H1 (cell line): ENCODE data around the gene ARL5C. TPM values are rescaled to one million over a fixed set of nuclear protein-coding genes. Genes with fewer than 3 reads are reported as not detected.

Source experiments
- CTCF ChIA-PET: fragments of 300-600 bp; sonication (Branson Sonifier 250); formaldehyde crosslinking; loops from one replicate; lab custom pipeline; 2021; ENCODE audit not compliant: partially characterized antibody; lab: Charles Lee
- POLR2A ChIA-PET: fragments of 300-600 bp; sonication (Branson Sonifier 250); formaldehyde crosslinking; loops from one replicate; lab custom pipeline; 2021; ENCODE audit warnings: inconsistent platforms; ENCODE audit not compliant: partially characterized antibody; lab: Charles Lee
- DNase-seq, 2 experiments: peaks; one replicate each; pipeline versions ENCODE4 v3.0.0 to v3.0.0-alpha.2; 2010 to 2022; ENCODE audit warnings: low spot score in 2 of 2, low read depth in 1 of 2, mixed read lengths in 1 of 2
- FAIRE-seq: peaks from 2 replicates; lab custom pipeline; 2011; peaks lifted over from hg19 to GRCh38; lab: Jason Lieb, UNC
- H2AFZ ChIP-seq: 2 replicates; pipeline ENCODE4 v1.8.1; 2012; ENCODE audit warnings: low read length, inconsistent platforms
- H2AK5ac ChIP-seq: 2 replicates; pipeline ENCODE4 v1.6.1; 2013; ENCODE audit warnings: low read depth, low read length
- H2BK120ac ChIP-seq: replicated peaks from 2 replicates; pipeline ENCODE3; 2013; ENCODE audit warnings: low read depth, low read length, inconsistent platforms
- H2BK12ac ChIP-seq: 2 replicates; pipeline ENCODE4 v1.6.1; 2013; ENCODE audit warnings: low read depth, low read length
- H2BK15ac ChIP-seq: 2 replicates; pipeline ENCODE4 v1.6.1; 2013; ENCODE audit warnings: low read length
- H2BK20ac ChIP-seq: 2 replicates; pipeline ENCODE4 v1.6.1; 2013; ENCODE audit warnings: low read length
- H2BK5ac ChIP-seq: 2 replicates; pipeline ENCODE4 v1.6.1; 2013; ENCODE audit warnings: low read depth, low read length
- H3K14ac ChIP-seq: 2 replicates; pipeline ENCODE4 v1.6.1; 2013; ENCODE audit warnings: inconsistent platforms; ENCODE audit not compliant: insufficient read length
- H3K18ac ChIP-seq: 2 replicates; pipeline ENCODE4 v1.6.1; 2013; ENCODE audit warnings: low read length; ENCODE audit errors: extremely low read depth
- H3K23ac ChIP-seq: 2 replicates; pipeline ENCODE4 v1.6.1; 2013; ENCODE audit warnings: inconsistent platforms; ENCODE audit not compliant: insufficient read length
- H3K23me2 ChIP-seq: 2 replicates; pipeline ENCODE4 v1.6.1; 2013; ENCODE audit warnings: low read depth, low read length
- H3K27ac ChIP-seq: 2 replicates; pipeline ENCODE4 v1.6.1; 2011; ENCODE audit warnings: low read depth, low read length, inconsistent platforms
- H3K27me3 ChIP-seq, 4 experiments: replicated peaks in 1 of 4; 1 replicate in 1 of 4; 2 replicates in 3 of 4; pipeline versions ENCODE4 v1.6.1 to v1.8.1; 2011 to 2013; ENCODE audit warnings: low read length in 3 of 4, mild to moderate bottlenecking in 3 of 4, inconsistent platforms in 2 of 4, mixed read lengths in 2 of 4, moderate library complexity in 1 of 4; ENCODE audit not compliant: control insufficient read depth in 3 of 4, insufficient read depth in 3 of 4; ENCODE audit errors: extremely low read depth in 1 of 4
- H3K36me3 ChIP-seq, 4 experiments: 2 replicates each; pipeline versions ENCODE4 v1.6.1 to v1.8.1; 2011 to 2013; ENCODE audit warnings: mild to moderate bottlenecking in 4 of 4, low read length in 3 of 4, moderate library complexity in 2 of 4, control low read depth in 1 of 4, inconsistent platforms in 1 of 4; ENCODE audit not compliant: insufficient read depth in 4 of 4, control insufficient read depth in 2 of 4
- H3K4ac ChIP-seq: replicated peaks from 2 replicates; pipeline ENCODE3; 2013; ENCODE audit warnings: low read length, low read depth, mixed read lengths, inconsistent platforms; ENCODE audit not compliant: insufficient read length
- H3K4me1 ChIP-seq, 4 experiments: replicated peaks in 1 of 4; 1 replicate in 1 of 4; 2 replicates in 3 of 4; pipeline versions ENCODE4 v1.6.1 to v1.8.1; 2011 to 2013; ENCODE audit warnings: low read length in 3 of 4, inconsistent platforms in 2 of 4, mixed read lengths in 1 of 4; ENCODE audit not compliant: insufficient read depth in 4 of 4, control insufficient read depth in 3 of 4
- H3K4me2 ChIP-seq, 2 experiments: 2 replicates each; pipeline versions ENCODE4 v1.6.1 to v1.8.1; 2011 to 2013; ENCODE audit warnings: low read depth in 2 of 2, low read length in 2 of 2, control low read depth in 1 of 2, inconsistent platforms in 1 of 2, mild to moderate bottlenecking in 1 of 2; ENCODE audit not compliant: insufficient read depth in 1 of 2
- H3K4me3 ChIP-seq, 4 experiments: fragments of 200-600, 300-600 bp in 1 of 4; sonication (generic), shearing (Covaris generic), sonication (Bioruptor Twin) in 1 of 4; 2 replicates each; pipeline versions ENCODE4 v1.5.1 to v1.8.1; 2011 to 2016; ENCODE audit warnings: low read length in 4 of 4, low read depth in 3 of 4, control low read depth in 2 of 4, inconsistent platforms in 2 of 4, mild to moderate bottlenecking in 2 of 4, mixed read lengths in 1 of 4, moderate library complexity in 1 of 4; ENCODE audit not compliant: insufficient read depth in 2 of 4; ENCODE audit errors: extremely low read depth in 1 of 4
- H3K56ac ChIP-seq: replicated peaks from 2 replicates; pipeline ENCODE3; 2013; ENCODE audit warnings: low read depth, mild to moderate bottlenecking, mixed read lengths, low read length, inconsistent platforms; ENCODE audit not compliant: insufficient read length
- H3K79me1 ChIP-seq: 2 replicates; pipeline ENCODE4 v1.6.1; 2013; ENCODE audit warnings: low read depth, low read length, control low read depth
- H3K79me2 ChIP-seq, 2 experiments: 2 replicates each; pipeline versions ENCODE4 v1.6.1 to v1.8.1; 2012 to 2013; ENCODE audit warnings: low read length in 2 of 2, mild to moderate bottlenecking in 2 of 2, inconsistent platforms in 1 of 2; ENCODE audit not compliant: insufficient read depth in 2 of 2, control insufficient read depth in 1 of 2
- H3K9ac ChIP-seq, 4 experiments: replicated peaks in 1 of 4; 1 replicate in 1 of 4; 2 replicates in 3 of 4; pipeline versions ENCODE4 v1.6.1 to v1.8.1; 2011 to 2013; ENCODE audit warnings: low read depth in 3 of 4, low read length in 3 of 4, control low read depth in 2 of 4, mild to moderate bottlenecking in 2 of 4, moderate library complexity in 2 of 4, inconsistent platforms in 1 of 4; ENCODE audit errors: extremely low read depth in 1 of 4
- H3K9me3 ChIP-seq, 2 experiments: 2 replicates each; pipeline versions ENCODE4 v1.6.1 to v1.8.1; 2012 to 2013; ENCODE audit warnings: mild to moderate bottlenecking in 2 of 2, moderate library complexity in 2 of 2, control low read depth in 1 of 2, inconsistent platforms in 1 of 2, low read depth in 1 of 2, low read length in 1 of 2, mixed read lengths in 1 of 2; ENCODE audit not compliant: insufficient read depth in 2 of 2
- H4K20me1 ChIP-seq, 2 experiments: replicated peaks in 1 of 2; 2 replicates each; pipeline versions ENCODE3 to v1.8.1; 2011 to 2013; ENCODE audit warnings: inconsistent platforms in 2 of 2, low read length in 2 of 2, mild to moderate bottlenecking in 1 of 2; ENCODE audit not compliant: insufficient read depth in 2 of 2, control insufficient read depth in 1 of 2
- H4K5ac ChIP-seq: 2 replicates; pipeline ENCODE4 v1.6.1; 2013; ENCODE audit warnings: low read length, low read depth, mixed read lengths, inconsistent platforms; ENCODE audit not compliant: insufficient read length
- H4K8ac ChIP-seq: 2 replicates; pipeline ENCODE4 v1.8.0; 2013; ENCODE audit warnings: mild to moderate bottlenecking, moderate library complexity, low read length, inconsistent platforms; ENCODE audit not compliant: insufficient read depth; ENCODE audit errors: extremely low read depth
- H4K91ac ChIP-seq: replicated peaks from 2 replicates; pipeline ENCODE3; 2013; ENCODE audit warnings: low read length, mixed read lengths, inconsistent platforms; ENCODE audit not compliant: insufficient read length
- SP2 ChIP-seq: IDR thresholded peaks from 2 replicates; pipeline ENCODE4 v1.6.1; 2012; ENCODE audit warnings: mild to moderate bottlenecking, low read length, inconsistent platforms
- TAF7 ChIP-seq: optimal IDR thresholded peaks from 2 replicates; pipeline ENCODE3; 2011; ENCODE audit warnings: low read depth, mild to moderate bottlenecking, inconsistent platforms, low read length, moderate library complexity, borderline replicate concordance
- WGBS, 2 experiments: shearing (Covaris generic) in 1 of 2; methylation state at CpG; one replicate each; pipeline versions ENCODE4 v1.1.6 to v1.1.7; 2013 to 2015; ENCODE audit warnings: low lambda C conversion rate in 2 of 2, mixed read lengths in 2 of 2, inconsistent platforms in 1 of 2, low coverage in 1 of 2, missing lambda C conversion rate in 1 of 2; ENCODE audit not compliant: insufficient replicate concordance in 2 of 2, insufficient coverage in 1 of 2, insufficient read length in 1 of 2; ENCODE audit errors: extremely low coverage in 1 of 2, missing lambda C conversion rate in 1 of 2; 5-methylcytosine and 5-hydroxymethylcytosine counted together
- polyA plus RNA-seq, 7 experiments: library from polyadenylated mRNA; depleted of rRNA in 3 of 7; stranded (reverse) in 5 of 7; unstranded in 2 of 7; fragments of >200 nt in 5 of 7; fragments of 200-250 nt in 2 of 7; gene quantifications; 1 replicate in 5 of 7; 2 replicates in 1 of 7; 4 replicates in 1 of 7; pipeline versions ENCODE4 v1.2.1 to v1.2.3, GENCODE V29; 2011 to 2013; ENCODE audit warnings: missing spikeins in 2 of 7, mixed read lengths in 2 of 7
- total RNA-seq: library from RNA; stranded (reverse); fragmentation: NEBNext Ultra II Directional; extraction: Animal tissue kit (Norgen Biotek cat#: 25700); gene quantifications from 2 replicates; pipeline ENCODE4 v1.2.1, GENCODE V29; 2021

ARL5C gene
- total and polyA plus RNA-seq, 2 of the 8 experiments (the other 6 are each of a cell fraction or from before 2014, with no cell fraction given) = not detected

- TF ChIP-seq SP2 (no peak), TAF7 (no peak)
- CTCF ChIA-PET = interaction anchor here (0.9 to 3.6 kb wide), 15 partner anchors 8 to 172 kb away, joined by 3 to 18 read pairs (median 4); partner anchors contain the start of gene ARL5C
- POLR2A ChIA-PET = interaction anchor here (1.1 to 4.6 kb wide), 4 partner anchors 8 to 30 kb away, joined by 3 to 15 read pairs (median 4); no protein-coding TSS in a partner anchor
- Histone ChIP-seq H3K23ac (no peak overlapping the region), H3K36me3 (no peaks in the 10 kb centered on the region), H3K79me2 (no peaks in the 10 kb centered on the region), H3K4ac (no peak overlapping the region), H3K27me3 (no peaks in the 10 kb centered on the region), H3K9me3 (no peaks in the 10 kb centered on the region), H3K14ac (no peak overlapping the region), H2BK12ac (no peak overlapping the region), H2BK5ac (no peak overlapping the region), H3K18ac (no peak overlapping the region), H3K27ac (no peak overlapping the region), H4K20me1 (no peaks in the 10 kb centered on the region), H3K4me1 (no peaks in the 10 kb centered on the region), H3K23me2 (no peaks in the 10 kb centered on the region), H3K79me1 (no peaks in the 10 kb centered on the region), H3K56ac (no peak overlapping the region), H2BK20ac (no peak overlapping the region), H3K4me3 (no peak overlapping the region), H2BK15ac (no peak overlapping the region), H3K4me2 (no peak overlapping the region), H2AFZ (no peak overlapping the region), H2BK120ac (no peak overlapping the region), H3K9ac (no peak overlapping the region), H4K8ac (no peak overlapping the region), H4K5ac (no peak overlapping the region), H4K91ac (no peak overlapping the region), H2AK5ac (no peak overlapping the region)
- no peak for DNase-seq
- 91% methylated on average over 7 of the region's 7 CpGs; no CpG with 5 or more reads in 1 of the 2 experiments for WGBS, 2 experiments
- no peak for FAIRE-seq
Observed at GRCh38 chr17:39122991-39123390, 43.0 kb downstream of the ARL5C start.
